Brain microvascular endothelial cell (primary cell): ENCODE data around the gene ARHGAP15.

Source experiments
- DNase-seq: peaks from one replicate; pipeline ENCODE4 v3.0.0-alpha.2; 2020
- H3K27ac ChIP-seq: fragments of 250-450 bp; sonication (Bioruptor Pico); 2 replicates; pipeline ENCODE4 v1.5.1; 2020; ENCODE audit warnings: mild to moderate bottlenecking, moderate library complexity
- H3K27me3 ChIP-seq: fragments of 250-450 bp; sonication (Bioruptor Pico); replicated peaks from 2 replicates; pipeline ENCODE4 v1.5.1; 2020; ENCODE audit warnings: mild to moderate bottlenecking
- H3K36me3 ChIP-seq: fragments of 250-450 bp; sonication (Bioruptor Pico); replicated peaks from 2 replicates; pipeline ENCODE4 v1.5.1; 2020; ENCODE audit warnings: mild to moderate bottlenecking
- H3K4me3 ChIP-seq: 2 replicates; pipeline ENCODE4 v1.5.1; 2011; ENCODE audit warnings: low read depth, mild to moderate bottlenecking, control low read depth, low read length, moderate library complexity
- CTCF ChIP-seq: IDR thresholded peaks from 2 replicates; pipeline ENCODE4 v1.5.1; 2011; ENCODE audit warnings: low read depth, mild to moderate bottlenecking, moderate library complexity, low read length, control low read depth, inconsistent platforms; ENCODE audit errors: missing control alignments
- in situ Hi-C: cut with HindIII; loops from 2 replicates; pipeline ENCODE4 v1.10.0; 2017; ENCODE audit warnings: low sequenced_read_pairs, low pct_ligation_motif_present

Gene ARHGAP15

GRCh38 chr2:143471550-143471949 lies 342.3 kb downstream of the ARHGAP15 start:
- in situ Hi-C loops: no loop called here

GRCh38 chr2:143473216-143473615 lies 344.0 kb downstream of the ARHGAP15 start:
- DNase-seq: peak; percentile 40
- Histone ChIP-seq H3K4me3 (no peak overlapping the region), H3K27ac (peak overlapping the region; percentile 56), H3K27me3 (no peaks in the 10 kb centered on the region), H3K36me3 (no peaks in the 10 kb centered on the region)
- in situ Hi-C loops: no loop called here
- TF ChIP-seq CTCF: no peak

More at GRCh38 chr2:143471550-143471949, 342.3 kb downstream of the ARHGAP15 start:
- no peak for TF ChIP-seq CTCF
- Histone ChIP-seq H3K27ac (no peak overlapping the region), H3K36me3 (no peaks in the 10 kb centered on the region), H3K4me3 (no peak overlapping the region), H3K27me3 (no peaks in the 10 kb centered on the region)
- DNase-seq: no peak

DNA sequence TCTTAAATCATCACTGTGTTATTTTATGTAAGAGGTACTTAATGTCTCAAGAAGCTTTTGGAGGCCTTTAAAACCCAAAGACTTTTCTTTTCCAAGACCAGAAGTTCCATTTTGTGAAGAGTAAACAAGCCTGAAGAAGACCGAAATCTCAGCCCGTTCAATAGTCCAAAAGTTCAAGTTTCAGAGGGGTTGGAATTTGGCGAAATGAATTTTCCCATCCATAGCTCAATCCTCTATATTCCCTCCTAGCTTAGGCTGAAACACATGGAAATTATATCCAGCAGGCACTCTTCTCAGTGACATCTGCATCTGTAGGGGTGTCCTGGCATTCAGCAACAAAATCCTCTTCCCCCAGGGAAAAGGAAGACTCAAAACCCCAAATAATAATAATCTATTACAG lies 344.6 kb downstream of the ARHGAP15 start:
- no peaks in the 10 kb centered on the region for H3K27me3 ChIP-seq
- DNase-seq: no peak
- no peaks in the 10 kb centered on the region for H3K36me3 ChIP-seq
- no peak overlapping the region for H3K4me3 ChIP-seq
- in situ Hi-C loops: no loop called here
- H3K27ac ChIP-seq: peak overlapping the region; percentile 56
- no peak for TF ChIP-seq CTCF

DNA sequence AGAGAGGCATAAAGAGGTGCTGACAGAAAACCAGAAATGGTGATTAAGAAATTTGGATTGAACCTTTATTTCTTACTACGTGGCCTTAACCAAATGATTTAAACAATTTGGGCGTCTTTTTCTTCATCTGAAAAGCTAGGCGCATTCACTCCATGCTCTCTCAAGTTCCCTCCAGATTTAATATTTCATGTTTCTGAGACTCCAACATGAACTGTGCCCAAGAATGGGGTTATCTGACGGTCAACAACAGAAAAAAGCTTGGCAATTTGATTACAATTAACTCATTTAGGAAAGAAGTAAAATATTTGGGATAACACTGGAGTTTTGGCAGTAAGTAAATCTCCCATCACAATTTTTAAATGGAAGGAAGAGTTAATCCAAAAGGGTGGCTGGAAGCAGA lies 345.4 kb downstream of the ARHGAP15 start:
- Histone ChIP-seq H3K36me3 (no peaks in the 10 kb centered on the region), H3K27ac (peak overlapping the region; percentile 12), H3K4me3 (no peak overlapping the region), H3K27me3 (no peaks in the 10 kb centered on the region)
- in situ Hi-C loops: no loop called here
- DNase-seq: no peak
- no peak for TF ChIP-seq CTCF

DNA sequence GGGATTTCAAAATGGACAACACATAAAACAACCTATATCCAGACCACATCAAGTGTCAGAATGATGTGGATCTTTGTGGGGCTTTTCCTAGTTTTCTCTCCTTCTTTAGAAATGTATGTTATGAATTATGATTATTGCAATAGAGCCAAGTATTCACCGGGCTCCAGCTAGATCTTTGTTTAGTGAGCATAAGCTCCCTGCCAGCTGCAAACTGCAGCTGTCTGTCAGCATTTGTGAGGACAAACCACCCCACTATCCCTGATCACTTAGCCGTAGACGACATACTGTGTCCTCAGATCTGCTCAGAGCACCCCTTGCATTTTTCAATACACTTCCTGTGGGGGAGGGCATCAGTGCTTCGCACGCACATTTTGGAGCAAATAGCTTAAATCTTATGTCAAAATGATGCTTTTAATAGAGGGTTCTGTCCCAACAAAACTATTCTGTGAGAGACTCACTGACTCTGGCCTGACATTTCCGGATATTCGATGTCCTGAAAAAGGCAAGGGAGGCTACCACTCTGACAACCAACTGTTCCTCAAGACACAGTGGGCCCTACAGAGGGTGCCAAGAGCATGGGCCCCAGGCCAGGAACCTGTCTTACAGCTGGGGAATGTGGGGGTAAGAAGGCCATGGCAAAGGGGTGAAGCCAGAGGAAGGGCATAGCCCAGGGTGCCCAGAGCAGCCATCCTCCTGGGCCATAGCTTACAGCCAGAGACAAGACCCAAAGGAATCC lies 346.0 kb downstream of the ARHGAP15 start:
- no peaks in the 10 kb centered on the region for H3K36me3 ChIP-seq
- no peak overlapping the region for H3K4me3 ChIP-seq
- H3K27ac ChIP-seq: peak overlapping the region; percentile 53
- TF ChIP-seq CTCF: no peak
- in situ Hi-C loops: no loop called here
- no peaks in the 10 kb centered on the region for H3K27me3 ChIP-seq
- DNase-seq: peak; percentile 24
